Stimulated activated CD4-positive, alpha-beta T cell treated with anti-CD3 and anti-CD28 coated beads, Interleukin-12 subunit alpha, Interleukin-12 subunit beta, amount 100 ng/mL, for 4 hours (primary cell): Measurements from ENCODE around the gene IP6K3.

Source experiments
- DNase-seq: peaks from one replicate; pipeline ENCODE4 v3.0.0-alpha.2; 2020

IP6K3 gene

GRCh38 chr6:33738879-33739278 is 7.8 kb downstream of the IP6K3 start:
- no peak for DNase-seq

- DNase-seq: no peak
Measured at GRCh38 chr6:33738153-33738552, 8.6 kb downstream of the IP6K3 start.

- DNase-seq: no peak
Measured at GRCh38 chr6:33737267-33738026, 9.3 kb downstream of the IP6K3 start.

GRCh38 chr6:33735216-33735615 is 11.5 kb downstream of the IP6K3 start:
- DNase-seq: no peak

GRCh38 chr6:33733709-33734007 is 13.0 kb downstream of the IP6K3 start:
- DNase-seq: no peak

GRCh38 chr6:33732817-33733708 is 13.6 kb downstream of the IP6K3 start:
- DNase-seq: no peak

- no peak for DNase-seq
Measured at GRCh38 chr6:33732385-33732784, 14.3 kb downstream of the IP6K3 start.

GRCh38 chr6:33731751-33732282 is 14.9 kb downstream of the IP6K3 start:
- DNase-seq: no peak

- DNase-seq: no peak
Measured at GRCh38 chr6:33731035-33731434, 15.7 kb downstream of the IP6K3 start.

GRCh38 chr6:33730611-33731010 is 16.1 kb downstream of the IP6K3 start:
- DNase-seq: no peak

- DNase-seq: no peak
Measured at GRCh38 chr6:33729059-33729458, 17.6 kb downstream of the IP6K3 start.

- no peak for DNase-seq
Measured at GRCh38 chr6:33728438-33728837, 18.3 kb downstream of the IP6K3 start.

- DNase-seq: no peak
Measured at GRCh38 chr6:33727932-33728331, 18.8 kb downstream of the IP6K3 start.

- DNase-seq: no peak
Measured at GRCh38 chr6:33727126-33727525, 19.6 kb downstream of the IP6K3 start.

- DNase-seq: no peak
Measured at GRCh38 chr6:33726696-33727095, 20.0 kb downstream of the IP6K3 start.

- DNase-seq: no peak
Measured at GRCh38 chr6:33725891-33726673, 20.6 kb downstream of the IP6K3 start.

GRCh38 chr6:33725222-33725621 is 21.5 kb downstream of the IP6K3 start:
- no peak for DNase-seq

GRCh38 chr6:33724102-33725023 is 22.3 kb downstream of the IP6K3 start:
- no peak for DNase-seq

GRCh38 chr6:33723371-33724085 is 23.2 kb downstream of the IP6K3 start:
- DNase-seq: no peak

- no peak for DNase-seq
Measured at GRCh38 chr6:33722103-33722623, 24.5 kb downstream of the IP6K3 start.

GRCh38 chr6:33721508-33721907 is 25.2 kb downstream of the IP6K3 start:
- DNase-seq: no peak
